GM18909 (cell line): ENCODE data around the gene PRKCG.
"Not testable (repeated sequence)": the region's sequence is repeated elsewhere in the genome, so short reads cannot be mapped to it uniquely, and the experiment has no call there.

Experiments
- ATAC-seq: cut with Tn5 transposase; IDR thresholded peaks from one replicate; pipeline ENCODE4 v1.9.1; 2021; ENCODE audit warnings: mild to moderate bottlenecking; ENCODE audit not compliant: unreplicated experiment, poor library complexity

The PRKCG gene

GRCh38 chr19:53927739-53928138 is 45.7 kb downstream of the PRKCG start:
- no peak for ATAC-seq

- no peak for ATAC-seq
Measured at GRCh38 chr19:53936029-53936428, 54.0 kb downstream of the PRKCG start.

GRCh38 chr19:53942001-53942786 is 60.2 kb downstream of the PRKCG start:
- no peak for ATAC-seq

DNA sequence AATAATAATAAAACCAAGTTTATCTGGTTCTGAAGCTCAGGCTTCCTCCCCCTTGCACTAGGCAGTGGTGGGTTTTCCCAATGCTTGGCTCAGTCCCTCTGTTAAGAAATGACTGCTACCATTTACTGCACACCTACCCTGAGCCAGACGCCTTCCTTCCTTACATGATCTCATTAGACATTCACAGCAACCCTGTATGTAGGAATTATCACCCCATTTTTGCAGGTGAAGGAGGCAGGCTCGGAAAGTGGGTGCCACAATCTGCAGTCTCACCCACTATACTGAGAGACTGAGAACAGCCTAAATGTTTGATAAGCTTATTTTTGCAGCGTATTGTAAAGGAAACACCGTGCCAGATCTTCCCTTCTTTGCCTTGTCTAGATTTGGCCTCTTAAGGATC is 62.4 kb downstream of the PRKCG start:
- no peak for ATAC-seq

DNA sequence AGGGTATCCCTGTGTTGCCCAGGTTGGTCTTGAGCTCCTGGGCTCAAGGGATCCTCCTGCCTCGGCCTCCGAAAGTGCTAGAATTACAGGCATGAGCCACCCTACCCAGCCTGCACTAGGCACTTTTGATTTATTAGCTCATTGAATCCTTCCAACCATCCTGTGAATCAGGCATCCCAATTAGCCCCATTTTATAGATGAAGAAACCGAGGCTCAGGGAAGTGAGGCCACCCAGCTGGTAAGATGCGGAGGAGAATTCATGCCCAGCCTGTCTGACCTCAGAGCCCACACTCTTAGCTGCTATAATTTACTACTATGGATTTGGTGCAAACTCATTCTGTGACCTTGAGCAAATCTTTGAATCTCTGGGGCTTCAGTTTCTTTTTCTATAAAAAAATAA is 62.9 kb downstream of the PRKCG start:
- ATAC-seq, result no peak

- ATAC-seq, result no peak
Measured at GRCh38 chr19:53945441-53945840, 63.4 kb downstream of the PRKCG start.

GRCh38 chr19:53945998-53946397 is 64.0 kb downstream of the PRKCG start:
- no peak for ATAC-seq

DNA sequence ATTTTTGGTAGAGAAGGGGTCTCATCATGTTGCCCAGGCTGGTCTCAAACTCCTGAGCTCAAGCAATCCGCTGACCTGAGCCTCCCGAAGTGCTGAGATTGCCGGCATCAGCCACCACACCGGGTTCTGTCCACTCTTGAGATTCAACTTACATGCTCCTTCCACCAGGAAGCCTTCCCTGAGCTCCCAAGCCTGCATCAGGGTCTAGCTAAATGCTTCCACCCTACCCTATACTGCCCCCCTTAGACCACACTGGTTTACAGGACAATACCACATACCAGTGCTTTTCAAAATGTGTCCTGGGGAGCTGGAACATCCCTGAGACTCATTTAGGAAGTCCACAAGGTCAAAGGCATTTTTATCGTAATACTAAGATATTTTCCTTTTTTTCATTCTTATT is 65.6 kb downstream of the PRKCG start:
- ATAC-seq, result no peak

GRCh38 chr19:53948611-53949010 is 66.6 kb downstream of the PRKCG start:
- not testable (repeated sequence) for ATAC-seq

- no peak for ATAC-seq
Measured at GRCh38 chr19:53951436-53951835, 69.4 kb downstream of the PRKCG start.

DNA sequence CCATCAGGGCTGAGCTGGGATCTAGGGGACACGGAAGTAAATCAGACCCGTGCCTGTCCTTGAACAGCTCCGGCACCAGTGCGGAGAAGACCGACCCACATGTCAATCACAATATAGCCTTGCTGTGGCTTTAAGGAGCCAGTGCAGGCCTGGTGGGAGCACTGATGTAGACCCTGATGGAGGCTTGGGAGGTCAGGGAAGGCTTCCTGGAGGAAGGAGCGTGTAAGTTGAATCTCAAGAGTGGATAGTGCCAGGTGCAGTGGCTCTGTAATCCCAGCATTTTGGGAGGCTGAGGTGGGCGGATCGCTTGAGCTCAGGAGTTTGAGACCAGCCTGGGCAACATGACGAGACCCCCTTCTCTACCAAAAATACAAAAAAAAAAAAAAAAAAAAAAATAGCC is 70.0 kb downstream of the PRKCG start:
- no peak for ATAC-seq

DNA sequence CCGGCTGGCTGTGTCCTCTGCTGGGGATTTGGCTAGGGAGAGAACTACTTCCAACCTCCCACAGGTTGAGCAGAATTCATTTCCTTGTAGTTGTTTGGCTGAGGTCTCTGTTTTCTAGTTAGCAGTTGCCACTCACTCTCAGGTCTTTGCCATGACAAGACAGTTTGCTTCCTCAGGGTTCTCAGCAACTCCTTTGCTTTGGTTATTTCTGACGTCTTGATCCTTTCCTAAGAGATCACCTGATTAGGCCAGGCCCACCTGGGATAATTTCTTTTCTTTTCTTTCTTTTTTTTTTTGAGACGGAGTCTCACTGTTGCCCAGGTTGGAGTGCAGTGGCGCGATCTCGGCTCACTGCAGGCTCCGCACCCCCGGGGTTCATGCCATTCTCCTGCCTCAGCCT is 71.4 kb downstream of the PRKCG start:
- no peak for ATAC-seq
